Kasumi-1 (cell line): ENCODE measurements around the gene DOCK8.
"Not testable (repeated sequence)": the region's sequence is repeated elsewhere in the genome, so short reads cannot be mapped to it uniquely, and the experiment has no call there.

Experiments
- DNase-seq, 2 experiments: peaks; one replicate each; lab custom pipeline; 2025; lab: John Stamatoyannopoulos, UW

The DOCK8 gene

DNA sequence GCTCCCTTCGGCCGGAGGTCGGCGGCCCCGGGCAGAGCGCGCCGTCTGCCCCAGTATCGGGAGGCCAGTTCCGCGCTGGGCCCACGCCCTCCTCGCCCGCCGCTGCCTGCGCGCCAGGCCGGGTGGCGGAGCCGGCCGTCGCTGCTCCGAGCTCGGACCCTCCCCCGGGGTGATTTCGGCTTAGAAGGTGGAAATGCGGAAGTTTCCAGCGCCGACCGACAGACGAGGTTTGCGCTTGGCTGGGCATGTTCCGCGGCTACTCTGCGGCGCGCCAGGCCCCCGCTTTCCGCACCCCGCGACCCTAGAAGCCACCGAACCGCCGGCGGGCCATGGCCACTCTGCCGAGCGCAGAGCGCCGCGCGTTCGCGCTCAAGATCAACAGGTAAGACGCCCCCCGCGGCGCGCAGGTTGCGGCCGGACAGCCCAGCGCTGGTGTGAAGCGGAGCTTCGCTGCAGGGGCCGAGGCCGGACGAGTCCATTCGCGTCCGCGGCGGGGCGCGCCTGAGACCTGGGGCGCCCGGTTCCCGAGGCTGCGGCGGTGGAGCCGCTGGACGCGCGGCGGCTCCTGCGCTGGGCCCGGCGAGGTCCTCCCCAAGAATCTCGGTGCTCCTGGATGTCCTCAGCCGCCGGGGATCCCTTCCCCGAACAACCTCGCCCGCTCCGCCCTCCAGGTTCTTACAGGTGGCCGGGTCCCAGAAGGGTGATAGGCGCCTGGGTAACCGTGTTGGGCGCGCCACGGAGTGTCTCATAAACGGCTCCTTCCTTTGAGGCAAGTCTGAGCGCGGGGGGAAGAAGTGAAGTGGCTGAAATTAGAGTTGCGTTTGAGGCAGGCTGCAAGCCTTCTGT lies at the start of gene DOCK8:
Gene DOCK8 (plus strand): TSS at position 218 of the 846 bp plus-strand sequence. CDS start 112 bp downstream, at position 330.
- peak; percentile 37 to 45 for DNase-seq

DNA sequence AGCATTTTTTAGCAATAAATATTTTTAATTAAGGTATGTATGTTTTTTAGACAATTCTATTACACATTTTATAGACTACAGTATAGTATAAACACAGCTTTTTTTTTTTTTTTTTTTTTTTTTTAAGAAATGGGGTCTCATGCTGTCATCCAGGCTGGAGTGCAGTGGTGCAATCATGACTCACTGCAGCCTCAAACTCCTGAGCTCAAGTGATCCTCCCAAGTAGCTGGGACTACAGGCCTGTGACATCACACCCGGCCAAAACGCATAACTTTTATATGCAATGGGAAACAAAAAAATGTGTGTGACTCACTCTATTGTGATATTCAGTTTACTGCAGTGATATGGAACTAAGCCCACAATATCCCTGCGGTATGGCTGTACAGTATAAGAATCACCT lies 44.9 kb upstream of the DOCK8 start:
- DNase-seq, result not testable (repeated sequence)

DNA sequence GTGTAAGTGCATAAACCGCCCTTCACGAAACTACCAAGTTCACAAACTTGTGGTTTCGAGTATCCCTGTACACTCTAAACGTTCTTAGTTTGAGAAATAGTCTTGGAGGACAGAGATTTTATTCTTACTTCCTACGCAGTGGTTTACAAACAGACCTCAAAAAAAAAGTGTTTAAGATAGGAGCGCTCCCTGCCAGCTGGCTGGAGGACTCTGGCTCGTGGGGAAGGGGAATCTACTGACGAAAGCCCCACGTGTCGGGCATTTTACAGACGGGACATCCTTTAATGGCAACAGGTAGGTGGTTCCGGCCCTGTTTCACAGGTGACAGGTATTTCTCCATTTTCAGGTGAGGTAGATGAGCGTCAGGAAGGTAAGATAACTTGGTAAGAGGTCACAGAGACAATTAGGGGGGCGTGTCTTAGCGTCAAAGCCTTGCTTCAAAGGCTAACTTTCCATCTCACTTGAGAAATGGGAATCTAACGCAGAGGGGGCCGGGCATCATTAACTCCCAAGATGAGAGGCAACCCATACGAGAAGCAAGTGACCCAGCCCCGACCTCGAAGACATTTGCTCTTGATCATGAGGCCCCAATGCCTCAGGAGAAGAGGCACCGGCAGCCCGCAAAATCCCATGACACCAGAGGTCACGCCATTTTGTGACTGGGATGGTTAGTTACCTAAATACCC lies 36.4 kb upstream of the DOCK8 start:
- DNase-seq, result not testable (repeated sequence)

DNA sequence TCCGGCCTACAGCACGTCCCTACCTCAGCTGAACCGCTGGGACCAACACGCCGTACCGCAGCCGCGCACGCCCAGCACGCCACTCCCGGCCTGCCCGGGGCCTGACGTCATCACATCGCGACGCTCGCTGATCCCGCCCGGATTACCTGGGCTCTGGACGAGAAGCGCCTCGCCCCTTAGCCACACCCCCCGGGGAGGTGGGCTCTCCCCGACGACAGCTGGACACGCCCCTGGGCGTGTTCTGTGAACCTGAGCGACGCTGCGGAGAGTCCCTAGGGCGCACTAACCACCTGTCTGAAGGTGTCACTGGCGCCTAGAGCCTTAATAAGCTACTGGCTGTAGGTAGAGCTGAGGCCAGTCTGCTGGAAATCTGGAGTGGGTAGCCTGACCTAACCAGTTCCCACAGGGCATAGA lies 35.7 kb upstream of the DOCK8 start, which contains the start of gene ZNG1A:
Gene ZNG1A (minus strand): TSS at position 87 of the 414 bp plus-strand sequence. CDS start 87 bp downstream, outside the sequence.
- DNase-seq, result not testable (repeated sequence)

DNA sequence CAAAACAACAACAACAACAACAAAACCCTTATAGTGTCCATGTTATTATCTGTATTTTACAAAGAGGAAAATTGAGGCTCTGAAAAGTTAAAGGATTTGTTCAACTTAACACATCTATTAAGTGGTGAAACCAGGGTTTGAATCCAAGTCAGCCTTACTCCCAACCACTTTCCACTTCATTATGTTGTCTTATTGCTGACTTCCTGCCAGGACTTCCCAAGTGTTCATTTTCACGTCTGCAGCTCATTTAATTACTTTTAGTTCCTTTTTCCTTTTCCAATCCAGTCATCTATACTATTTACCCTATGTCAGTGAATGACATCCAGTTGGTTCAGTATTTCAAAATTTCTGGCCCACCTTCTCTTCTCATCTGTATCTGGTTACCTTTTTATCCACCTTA lies 15.1 kb upstream of the DOCK8 start:
- not testable (repeated sequence) for DNase-seq

DNA sequence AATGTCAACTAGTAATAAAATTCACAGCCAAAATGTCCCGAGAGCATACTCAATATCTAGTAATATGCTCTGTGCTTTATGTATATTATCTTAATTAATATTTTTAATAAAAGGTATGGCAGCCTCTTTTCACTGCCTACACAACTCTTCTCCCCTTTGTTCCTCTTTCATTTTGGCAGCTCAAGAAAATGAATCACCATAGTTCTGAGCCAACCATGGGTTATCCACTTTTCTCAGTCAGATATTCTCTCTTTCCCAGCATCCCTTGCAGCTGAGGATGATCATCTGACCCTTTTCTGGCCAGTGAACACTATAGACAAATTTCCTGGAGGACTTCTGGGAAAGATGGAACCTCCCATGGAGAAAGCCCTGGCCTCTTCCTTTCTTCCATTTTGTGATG lies 8.2 kb upstream of the DOCK8 start:
- no peak for DNase-seq

DNA sequence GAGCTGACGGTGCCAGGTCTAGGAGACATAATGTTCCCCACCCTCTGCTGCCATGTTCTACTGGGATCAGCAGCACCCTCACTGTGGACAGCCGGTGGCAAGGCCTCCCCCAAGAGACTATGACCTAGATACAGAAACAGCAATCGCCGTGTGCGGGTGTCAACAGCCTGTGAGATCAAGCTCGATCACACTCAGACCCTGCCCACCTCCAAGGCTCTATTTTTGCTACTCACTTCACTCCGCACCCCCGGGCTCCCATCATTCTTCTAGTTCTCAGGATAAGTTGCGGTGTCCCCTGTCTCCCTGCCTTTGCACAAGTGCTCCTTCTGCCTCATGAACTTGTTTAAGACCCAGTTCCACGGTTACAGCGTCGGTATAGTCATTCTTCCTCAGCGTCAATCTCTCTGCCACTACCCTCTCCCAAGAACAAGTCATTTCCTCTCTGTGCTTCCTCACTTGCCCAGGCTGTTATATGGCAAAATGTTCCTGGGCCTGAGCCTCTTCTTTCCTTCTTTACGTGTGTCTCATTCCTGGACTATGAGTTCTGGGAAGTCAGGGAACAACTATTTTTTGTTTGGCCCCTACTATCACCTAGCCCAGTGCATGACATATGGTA lies 5.4 kb upstream of the DOCK8 start:
- DNase-seq, result peak; percentile 17

DNA sequence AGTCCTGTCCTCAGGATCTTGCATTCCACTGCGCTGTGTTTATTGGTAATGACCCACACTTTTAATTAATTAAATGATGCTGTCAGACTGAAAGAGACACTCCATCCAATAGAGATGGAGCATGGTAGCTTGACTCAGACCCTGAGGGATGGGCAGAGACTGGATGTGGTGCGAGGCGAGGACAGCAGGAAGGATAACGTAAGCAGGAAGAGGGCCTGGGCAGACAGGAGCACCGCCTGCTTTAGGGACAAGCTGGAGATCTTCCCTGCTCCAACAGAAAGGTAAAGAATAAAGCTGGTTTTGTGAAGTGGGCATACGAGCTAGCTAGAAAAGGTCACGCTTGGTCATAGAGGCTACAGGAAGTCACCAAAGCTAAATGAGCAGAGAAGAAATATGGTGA lies 3.6 kb upstream of the DOCK8 start:
- no peak for DNase-seq

DNA sequence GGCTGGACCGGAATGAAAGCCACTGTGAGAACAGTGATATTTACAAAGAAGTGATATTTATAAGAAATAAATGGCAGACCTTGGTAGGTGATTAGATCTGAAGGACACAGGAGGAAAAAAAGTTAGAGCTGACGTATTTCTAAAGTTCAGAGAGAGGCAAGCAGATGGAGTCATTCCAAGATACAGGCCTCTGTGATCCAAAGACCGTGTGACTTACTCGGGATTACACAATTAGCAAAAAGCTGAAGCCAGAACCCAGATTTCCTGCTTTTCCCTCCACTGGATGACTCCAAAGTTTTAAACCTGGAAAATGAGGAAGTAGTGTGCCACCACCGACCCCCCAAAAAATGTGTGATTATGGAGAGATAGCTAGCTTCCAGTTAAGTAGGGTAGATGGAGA lies 3.1 kb upstream of the DOCK8 start:
- DNase-seq, result no peak

DNA sequence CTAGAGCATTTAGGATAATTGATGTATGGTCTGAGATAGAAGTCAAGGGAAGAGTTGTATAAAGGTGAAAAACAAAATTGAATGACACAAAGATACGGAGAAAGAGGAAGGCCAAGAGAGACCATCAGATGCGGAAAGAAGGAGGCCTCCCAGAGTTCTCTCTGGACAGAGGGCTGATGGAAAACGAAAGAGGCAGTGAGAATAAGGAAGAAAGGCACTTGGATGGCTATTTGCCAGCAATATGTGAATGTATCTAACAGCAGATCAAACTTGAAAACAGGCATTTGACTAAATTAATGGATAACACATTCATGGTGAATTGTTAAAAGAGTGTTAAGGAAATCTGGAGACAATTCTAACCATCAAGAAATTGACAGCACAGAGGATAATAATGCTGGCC lies 2.4 kb upstream of the DOCK8 start:
- no peak for DNase-seq

DNA sequence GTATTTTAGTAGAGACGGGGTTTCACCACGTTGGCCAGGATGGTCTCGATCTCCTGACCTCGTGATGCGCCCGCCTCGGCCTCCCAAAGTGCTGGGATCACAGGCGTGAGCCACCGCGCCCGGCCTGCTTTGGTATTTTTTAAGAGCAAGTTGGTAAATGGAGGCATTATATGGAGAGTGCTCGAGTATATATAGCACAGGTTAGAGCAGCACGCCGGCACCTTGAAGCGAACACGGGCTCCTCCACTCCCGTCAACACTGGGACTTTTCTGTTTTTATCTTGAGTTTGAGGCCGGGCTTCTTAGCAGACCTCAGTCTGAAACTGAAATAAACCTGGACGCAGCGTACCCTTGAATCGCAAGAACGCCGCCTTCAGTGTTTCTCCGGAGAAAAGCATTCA lies 764 bp upstream of the DOCK8 start:
- DNase-seq, result not testable (repeated sequence)

DNA sequence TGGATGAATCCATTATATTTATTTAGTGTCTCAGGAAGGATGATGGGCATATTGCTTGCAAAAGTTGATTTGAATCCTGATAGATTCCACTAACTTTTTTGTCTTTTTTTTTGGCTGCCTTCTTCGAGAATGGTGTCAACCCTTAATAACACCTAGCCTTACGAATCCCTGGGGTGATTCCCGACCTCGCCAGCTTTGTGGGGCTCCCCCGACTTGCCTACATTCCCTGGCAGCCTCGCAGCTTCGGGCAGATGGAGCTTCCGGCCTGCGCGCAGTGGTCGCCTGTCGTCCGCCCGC lies 366 bp upstream of the DOCK8 start:
- no peak for DNase-seq

DNA sequence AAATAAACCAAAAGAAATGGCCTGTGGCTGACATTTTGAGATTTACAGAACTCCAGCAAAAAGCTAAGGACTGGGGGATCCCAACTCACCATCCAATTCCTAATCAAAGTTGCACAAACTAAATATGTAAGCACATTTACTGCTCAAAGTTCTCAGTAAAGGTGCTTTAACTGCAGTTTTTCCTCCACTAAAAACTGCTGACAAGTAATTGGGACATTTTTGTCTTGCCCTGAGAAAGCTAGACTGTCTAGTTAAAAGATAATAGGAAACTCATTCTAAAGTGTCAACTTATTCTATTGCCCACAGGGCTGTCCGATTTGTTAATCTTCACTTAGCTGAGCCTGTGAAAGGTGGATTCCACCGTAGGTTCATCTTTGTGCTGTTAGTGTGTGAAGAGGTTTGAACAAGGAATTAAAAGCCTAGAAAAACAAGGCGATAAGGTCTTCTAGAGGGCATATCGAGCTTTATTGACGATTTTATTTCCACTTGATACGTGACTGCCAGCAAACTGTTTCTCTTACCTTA lies 1.0 kb downstream of the DOCK8 start:
- no peak for DNase-seq

DNA sequence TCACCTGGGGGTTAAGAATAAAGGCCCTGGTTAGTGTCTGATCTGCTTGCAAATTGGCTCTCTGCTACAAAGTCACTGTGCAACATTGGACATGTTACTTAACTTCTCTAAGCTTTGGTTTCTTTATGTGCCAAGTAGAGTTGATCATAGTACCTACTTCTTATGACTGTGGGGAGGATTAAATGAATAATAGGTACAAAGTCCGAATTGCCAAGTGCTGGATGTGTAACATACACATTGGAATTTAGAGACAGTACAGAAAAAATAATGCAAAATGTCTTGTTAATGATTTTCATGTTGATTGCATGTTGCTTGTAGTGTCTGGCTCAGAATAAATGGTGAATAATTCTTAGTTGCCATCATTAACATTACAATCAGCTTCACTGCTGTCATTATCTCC lies 2.2 kb downstream of the DOCK8 start:
- DNase-seq, result no peak

DNA sequence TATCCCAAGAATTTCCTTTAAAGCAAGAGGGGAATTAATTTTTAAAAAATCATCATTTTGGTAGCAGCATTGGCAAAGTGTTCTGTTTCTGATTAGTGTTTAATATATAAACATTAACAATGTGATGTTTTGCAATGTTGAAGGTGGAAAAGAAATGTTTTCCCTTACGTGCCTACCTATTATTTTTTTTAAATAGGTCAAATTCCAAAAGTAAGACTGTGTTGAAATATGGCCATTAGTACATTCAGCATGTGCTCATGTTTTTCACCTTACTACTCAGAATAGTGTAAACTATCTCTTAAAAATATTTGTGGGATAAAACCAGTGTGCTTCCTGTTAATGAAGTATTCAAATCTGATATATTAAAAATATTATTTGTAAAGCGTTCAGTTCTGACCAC lies 3.3 kb downstream of the DOCK8 start:
- no peak for DNase-seq

DNA sequence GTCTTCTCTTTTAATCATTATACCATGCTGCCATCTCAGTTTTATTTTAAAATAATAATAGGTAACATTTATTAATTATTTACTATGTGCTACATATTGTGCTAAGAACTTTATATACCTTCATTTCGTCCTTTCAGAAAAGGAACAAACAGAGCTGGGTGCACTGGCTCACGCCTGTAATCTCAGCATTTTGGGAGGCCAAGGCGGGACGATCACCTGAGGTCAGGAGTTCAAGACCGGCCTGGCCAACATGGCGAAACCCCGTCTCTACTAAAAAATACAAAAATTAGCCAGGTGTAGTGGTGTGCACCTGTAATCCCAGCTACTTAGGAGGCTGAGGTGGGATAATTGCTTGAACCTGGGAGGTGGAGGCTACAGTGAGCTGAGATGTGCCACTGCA lies 4.4 kb downstream of the DOCK8 start:
- not testable (repeated sequence) for DNase-seq

DNA sequence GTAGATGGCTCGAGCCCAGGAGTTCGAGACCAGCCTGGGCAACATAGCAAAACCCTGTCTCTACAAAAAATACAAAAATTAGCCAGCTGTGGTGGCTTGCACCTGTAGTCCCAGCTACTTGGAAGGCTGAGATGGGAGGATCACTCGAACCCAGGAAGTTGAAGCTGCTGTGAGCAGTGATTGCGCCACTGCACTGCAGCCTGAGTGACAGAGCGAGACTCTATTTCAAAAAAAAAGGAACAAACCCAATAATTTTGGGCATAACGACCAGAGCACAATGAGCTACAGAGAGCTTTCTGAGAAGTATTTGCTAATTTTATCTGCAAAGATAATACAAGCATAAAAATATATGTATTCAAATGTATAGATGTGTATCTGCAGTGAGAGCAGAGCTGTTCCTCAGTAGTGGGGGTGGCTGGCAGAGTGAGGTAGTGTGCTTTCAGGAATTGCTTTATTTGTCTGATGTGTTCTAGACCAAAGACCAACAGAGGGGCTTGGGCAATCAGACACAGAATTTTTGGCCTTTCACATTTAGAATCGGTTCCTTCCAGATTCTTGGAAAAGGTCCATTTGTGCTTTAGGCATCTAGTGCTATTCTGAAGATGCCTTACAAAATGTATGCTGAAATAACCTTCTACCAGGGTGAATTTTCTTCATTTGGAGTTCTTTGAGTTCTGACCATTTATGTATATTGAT lies 5.2 kb downstream of the DOCK8 start:
- DNase-seq, result peak; percentile 20 to 39

DNA sequence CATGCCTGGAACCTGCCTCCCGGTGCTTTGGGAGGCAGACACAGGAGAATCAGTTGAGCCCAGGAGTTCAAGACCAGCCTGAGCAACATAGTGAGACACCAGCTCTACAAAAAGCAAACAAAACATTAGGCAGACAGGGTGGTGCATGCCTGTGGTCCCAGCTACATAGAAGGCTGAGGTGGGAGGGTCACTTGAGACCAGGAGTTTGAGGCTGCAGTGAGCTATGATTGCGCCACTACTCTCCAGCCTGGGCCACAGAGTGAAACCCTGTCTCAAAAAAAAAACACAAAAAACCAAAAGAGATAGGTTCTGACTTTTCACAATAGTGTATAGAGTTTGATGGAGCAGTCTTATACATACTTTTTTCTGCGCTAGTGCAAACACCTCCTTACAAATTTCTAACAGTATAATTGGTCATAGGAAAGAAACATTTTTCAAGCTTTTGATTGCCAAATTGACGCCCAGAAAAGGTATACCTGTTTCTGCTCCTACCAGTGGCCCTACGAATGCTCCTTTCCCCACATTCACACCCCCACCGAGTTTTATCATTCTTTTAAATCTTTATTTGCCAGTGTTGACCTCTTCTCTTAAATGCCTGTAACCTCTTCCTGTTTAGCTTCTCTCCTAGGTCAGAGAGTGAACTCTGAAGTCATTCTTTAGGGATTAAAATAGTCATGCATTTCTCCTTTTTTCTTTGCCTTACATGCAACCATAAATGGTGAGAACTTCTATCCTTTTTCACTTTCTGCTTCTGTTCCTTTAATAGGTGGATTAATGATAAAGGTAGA lies 7.5 kb downstream of the DOCK8 start:
- DNase-seq, result peak; percentile 9 to 15

DNA sequence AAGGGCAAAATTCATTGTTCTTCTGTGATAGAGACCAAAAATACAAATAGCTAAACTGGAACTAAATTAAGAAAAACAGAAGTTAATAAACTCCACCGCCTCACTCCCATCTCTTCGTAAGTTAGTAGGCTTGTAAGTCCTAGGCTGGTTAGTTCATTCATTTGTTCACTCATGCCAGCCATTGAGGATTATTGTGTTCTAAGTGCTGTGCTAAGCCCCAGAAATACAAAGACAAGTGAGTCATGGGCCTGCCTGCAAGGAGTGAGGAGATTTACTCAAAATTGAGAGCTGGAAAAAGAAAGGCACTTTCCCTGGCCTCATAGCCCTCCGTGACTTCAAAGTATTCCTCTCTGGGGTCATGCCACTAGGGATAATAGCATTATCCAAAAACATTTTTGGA lies 8.5 kb downstream of the DOCK8 start:
- no peak for DNase-seq

DNA sequence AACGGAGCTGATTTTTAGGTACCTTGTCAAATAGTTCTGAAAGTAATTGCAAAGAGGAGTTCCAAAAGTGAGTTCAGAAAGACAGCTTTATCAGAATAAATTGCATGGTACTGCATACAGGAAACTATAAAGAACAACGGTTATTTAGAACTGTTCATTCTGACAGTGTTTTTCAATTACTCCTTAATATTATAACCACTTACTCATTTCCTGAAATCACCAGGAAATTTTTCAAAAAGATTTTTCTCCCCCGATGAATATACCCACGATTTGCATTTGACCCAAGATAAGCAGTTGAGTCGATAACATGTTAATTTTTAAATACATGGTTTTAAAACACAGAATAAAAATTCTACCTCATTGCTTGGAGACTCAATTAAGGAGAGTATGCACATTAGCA lies 9.4 kb downstream of the DOCK8 start:
- no peak for DNase-seq
